Measurements from ENCODE around the gene CHRM3.

CHRM3 gene

GRCh38 chr1:239417986-239418640 lies 31.7 kb downstream of the CHRM3 start:
- Mint-ChIP-seq H3K27me3 (ENCODE audit: low read depth, poor library complexity) (peaks cover 5% of the 10 kb centered on the region), H3K27ac (no peak overlapping the region), H3K4me3 (no peak overlapping the region), H3K4me1 (no peaks in the 10 kb centered on the region), H3K9me3 (no peaks in the 10 kb centered on the region), H3K36me3 (ENCODE audit: low read depth) (no peaks in the 10 kb centered on the region)
- no peak for DNase-seq
- TF ChIP-seq CTCF (IDR thresholded peaks at IDR 0.05) = no peak

GRCh38 chr1:239418681-239419080 lies 32.3 kb downstream of the CHRM3 start:
- no peaks in the 10 kb centered on the region for H3K4me1 Mint-ChIP-seq
- no peaks in the 10 kb centered on the region for H3K9me3 Mint-ChIP-seq
- no peak overlapping the region for H3K4me3 Mint-ChIP-seq
- H3K27me3 Mint-ChIP-seq (ENCODE audit: low read depth, poor library complexity) = peaks cover 5% of the 10 kb centered on the region
- no peak for TF ChIP-seq CTCF (IDR thresholded peaks at IDR 0.05)
- no peak overlapping the region for H3K27ac Mint-ChIP-seq
- no peak for DNase-seq
- no peaks in the 10 kb centered on the region for H3K36me3 Mint-ChIP-seq (ENCODE audit: low read depth)

GRCh38 chr1:239421811-239422210 lies 35.4 kb downstream of the CHRM3 start:
- peaks cover 5% of the 10 kb centered on the region for H3K27me3 Mint-ChIP-seq (ENCODE audit: low read depth, poor library complexity)
- H3K36me3 Mint-ChIP-seq (ENCODE audit: low read depth) = no peaks in the 10 kb centered on the region
- TF ChIP-seq CTCF (IDR thresholded peaks at IDR 0.05) = no peak
- H3K4me1 Mint-ChIP-seq = no peaks in the 10 kb centered on the region
- H3K4me3 Mint-ChIP-seq = no peak overlapping the region
- H3K27ac Mint-ChIP-seq = no peak overlapping the region
- H3K9me3 Mint-ChIP-seq = no peaks in the 10 kb centered on the region
- DNase-seq = no peak

GRCh38 chr1:239422818-239423217 lies 36.5 kb downstream of the CHRM3 start:
- Mint-ChIP-seq H3K9me3 (no peaks in the 10 kb centered on the region), H3K27me3 (ENCODE audit: low read depth, poor library complexity) (peaks cover 5% of the 10 kb centered on the region), H3K4me3 (no peak overlapping the region), H3K27ac (no peak overlapping the region), H3K4me1 (no peaks in the 10 kb centered on the region), H3K36me3 (ENCODE audit: low read depth) (no peaks in the 10 kb centered on the region)
- DNase-seq = no peak
- no peak for TF ChIP-seq CTCF (IDR thresholded peaks at IDR 0.05)

- no peak for DNase-seq
- Mint-ChIP-seq H3K9me3 (no peaks in the 10 kb centered on the region), H3K4me3 (no peak overlapping the region), H3K27me3 (ENCODE audit: low read depth, poor library complexity) (peaks cover 5% of the 10 kb centered on the region), H3K36me3 (ENCODE audit: low read depth) (no peaks in the 10 kb centered on the region), H3K4me1 (no peaks in the 10 kb centered on the region), H3K27ac (no peak overlapping the region)
- TF ChIP-seq CTCF (IDR thresholded peaks at IDR 0.05) = no peak
These were observed 40.6 kb downstream of the CHRM3 start for GRCh38 chr1:239426821-239427475.

GRCh38 chr1:239427712-239428111 lies 41.3 kb downstream of the CHRM3 start:
- DNase-seq = no peak
- no peaks in the 10 kb centered on the region for H3K4me1 Mint-ChIP-seq
- no peak overlapping the region for H3K27ac Mint-ChIP-seq
- no peaks in the 10 kb centered on the region for H3K36me3 Mint-ChIP-seq (ENCODE audit: low read depth)
- H3K4me3 Mint-ChIP-seq = no peak overlapping the region
- no peaks in the 10 kb centered on the region for H3K9me3 Mint-ChIP-seq
- TF ChIP-seq CTCF (IDR thresholded peaks at IDR 0.05) = no peak
- peaks cover 3% of the 10 kb centered on the region for H3K27me3 Mint-ChIP-seq (ENCODE audit: low read depth, poor library complexity)

All from nephron progenitor cell (in vitro differentiated cells).